GM15510 (cell line): ENCODE results near the gene DPP3.

Experiments
- POLR2A ChIP-seq: IDR thresholded peaks from 3 replicates; pipeline ENCODE4 v1.6.1; 2011; ENCODE audit warnings: borderline replicate concordance; ENCODE audit not compliant: insufficient read length; ENCODE audit errors: extremely low read depth

DPP3 gene

DNA sequence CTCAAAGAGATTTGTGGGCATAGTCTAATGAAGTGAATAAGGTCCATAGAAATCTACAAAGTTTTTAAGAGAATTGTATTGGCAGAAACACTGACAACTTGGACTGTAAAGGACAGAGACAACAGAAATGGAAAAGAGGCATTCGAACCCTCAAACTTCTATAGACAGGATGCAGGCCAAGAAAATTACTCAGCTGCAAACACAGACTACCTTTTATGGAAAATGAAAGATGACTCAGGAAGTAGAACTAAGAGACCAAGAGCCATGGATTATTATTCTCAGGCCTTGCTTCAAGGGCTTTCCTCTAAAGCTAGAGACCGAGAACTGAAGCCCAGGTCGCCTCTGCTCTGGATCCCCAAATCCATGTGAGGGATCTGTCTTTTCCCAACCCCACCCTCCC lies 17.3 kb upstream of the DPP3 start:
- TF ChIP-seq POLR2A, result no peak

DNA sequence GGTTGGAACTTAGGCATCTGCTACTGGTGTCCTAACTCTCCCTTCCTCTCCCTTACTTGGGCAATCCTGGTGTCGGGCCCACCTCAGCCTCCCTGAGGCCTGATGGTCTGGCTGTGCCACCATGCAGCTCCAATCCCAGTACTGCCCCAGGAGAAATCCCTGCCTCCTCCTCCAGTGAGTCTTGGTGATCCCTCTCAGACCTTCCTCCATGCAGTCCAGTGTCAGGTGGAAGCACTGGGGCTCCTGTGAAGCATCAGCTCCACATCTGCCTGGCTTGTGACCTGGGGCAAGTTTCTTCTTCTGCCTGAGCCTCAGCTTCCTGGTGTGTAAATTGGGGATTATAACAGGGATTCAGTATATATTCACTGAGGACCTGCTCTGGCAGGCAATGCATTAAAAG lies 15.3 kb upstream of the DPP3 start:
- TF ChIP-seq POLR2A, result no peak

DNA sequence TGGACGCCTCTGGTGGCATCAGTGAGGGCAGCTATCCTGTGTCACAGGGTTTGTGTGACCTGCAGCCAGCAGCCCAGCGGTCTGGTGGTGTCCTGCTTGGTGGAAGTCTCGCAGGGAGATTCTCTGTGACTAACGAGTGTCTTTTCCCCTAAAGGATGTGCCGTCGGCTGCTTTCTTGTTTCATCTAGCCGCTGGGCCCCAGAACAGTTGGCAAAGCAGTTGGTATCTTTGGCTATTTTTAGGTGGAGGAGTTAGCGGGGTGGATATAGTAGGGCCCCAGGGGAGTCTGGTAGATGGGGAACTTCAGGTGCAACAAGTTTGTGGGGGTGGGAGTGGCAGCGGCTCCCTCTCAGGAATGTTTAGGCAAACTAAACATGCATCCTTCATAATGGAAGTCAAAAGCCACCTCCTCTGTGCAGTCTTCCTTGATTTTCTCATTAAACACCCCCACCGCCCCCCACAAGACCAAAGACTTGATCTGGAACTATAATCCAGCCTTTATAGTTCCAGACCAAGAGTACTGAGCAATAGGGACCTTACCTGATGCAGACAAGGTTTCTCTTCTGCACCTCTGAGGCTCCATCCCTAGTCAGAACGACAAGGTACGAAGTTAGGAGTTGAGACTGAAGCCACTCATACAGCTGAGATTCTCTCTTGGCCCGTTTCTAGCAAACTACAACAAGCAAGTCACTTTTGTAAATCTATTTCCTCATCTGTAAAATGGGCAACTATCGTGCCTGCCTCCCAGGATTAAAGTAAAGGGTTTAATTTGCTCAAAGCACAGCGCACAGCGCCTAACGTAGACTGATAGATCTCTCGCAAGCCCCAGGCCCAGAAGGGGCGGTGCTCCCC lies 14.6 kb upstream of the DPP3 start:
- TF ChIP-seq POLR2A, result no peak

DNA sequence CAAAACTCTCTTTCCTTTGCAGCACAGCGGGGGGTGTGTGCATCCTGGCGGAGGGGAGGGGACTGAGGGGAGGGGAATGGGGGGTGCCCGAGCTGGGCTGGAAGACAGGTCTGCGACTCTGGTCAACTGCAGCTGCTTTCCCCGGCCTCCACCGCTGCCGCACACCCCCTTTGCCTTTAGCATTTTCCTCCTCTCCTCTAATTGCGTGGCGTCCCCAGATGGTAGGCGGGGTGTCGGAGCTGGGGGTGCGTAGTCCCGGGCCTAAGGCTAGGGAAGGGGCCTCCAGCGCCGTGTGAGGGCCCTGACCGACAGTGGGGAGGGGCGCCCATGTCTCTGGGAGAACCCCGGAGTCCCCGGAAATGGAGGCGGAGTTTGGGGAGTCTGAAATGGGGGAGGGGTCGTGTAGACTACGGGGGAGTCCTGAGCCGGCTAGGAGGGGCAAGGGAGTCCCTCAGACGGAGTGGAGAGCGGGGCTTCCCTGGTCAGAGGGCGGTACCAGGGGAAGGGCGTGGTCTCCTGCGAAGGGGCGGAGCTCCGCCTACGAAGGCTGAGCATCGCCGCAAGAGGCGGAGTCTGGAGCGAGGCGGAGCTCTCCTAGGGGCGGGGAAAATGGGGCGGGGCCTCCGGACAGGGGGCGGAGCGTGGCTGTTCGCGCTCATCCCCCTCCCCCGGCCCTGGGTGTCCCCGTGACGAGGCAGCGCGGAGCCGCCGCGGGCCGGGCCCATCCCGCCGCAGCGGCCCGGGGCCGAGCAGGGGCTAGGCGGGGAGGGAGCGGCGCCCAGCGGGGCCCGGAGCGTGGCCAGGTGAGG lies 13.8 kb upstream of the DPP3 start, which contains the start of gene PELI3:
Gene PELI3 (plus strand): TSS at position 681 of the 809 bp plus-strand sequence. CDS start 1,224 bp downstream, outside the sequence.
- peak; percentile 34 for TF ChIP-seq POLR2A

DNA sequence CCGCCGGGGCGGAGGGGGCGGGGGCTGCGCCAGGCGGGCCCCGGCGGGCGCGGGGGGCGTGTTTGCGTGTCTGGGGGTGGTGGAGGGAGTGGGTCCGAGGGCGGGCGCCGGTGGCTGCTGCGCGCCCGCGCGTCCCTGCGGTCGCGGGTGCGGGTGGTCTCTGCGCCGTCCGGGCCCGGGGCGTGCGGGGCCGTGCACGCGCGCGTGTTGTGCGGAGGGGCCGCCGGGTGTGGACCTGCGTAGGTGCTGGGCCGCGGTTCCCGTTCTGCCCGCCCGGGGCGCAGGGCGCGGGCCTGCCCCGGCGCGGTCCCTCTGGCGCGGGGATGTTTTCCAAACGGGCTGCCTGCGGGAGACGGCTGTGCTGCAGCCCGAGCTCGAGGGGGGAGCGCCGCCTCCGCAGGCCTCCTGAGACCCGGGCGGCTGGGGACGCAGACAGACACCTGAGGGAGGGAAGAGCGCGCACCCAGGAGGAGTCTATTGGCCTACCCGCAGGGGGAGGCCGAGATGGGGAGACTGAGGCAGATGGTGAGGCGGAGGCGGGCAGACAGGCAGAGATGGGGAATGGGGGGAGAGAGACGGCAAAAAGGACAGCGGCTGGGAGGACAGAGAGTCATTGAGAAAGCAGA lies 13.1 kb upstream of the DPP3 start:
- no peak for TF ChIP-seq POLR2A

DNA sequence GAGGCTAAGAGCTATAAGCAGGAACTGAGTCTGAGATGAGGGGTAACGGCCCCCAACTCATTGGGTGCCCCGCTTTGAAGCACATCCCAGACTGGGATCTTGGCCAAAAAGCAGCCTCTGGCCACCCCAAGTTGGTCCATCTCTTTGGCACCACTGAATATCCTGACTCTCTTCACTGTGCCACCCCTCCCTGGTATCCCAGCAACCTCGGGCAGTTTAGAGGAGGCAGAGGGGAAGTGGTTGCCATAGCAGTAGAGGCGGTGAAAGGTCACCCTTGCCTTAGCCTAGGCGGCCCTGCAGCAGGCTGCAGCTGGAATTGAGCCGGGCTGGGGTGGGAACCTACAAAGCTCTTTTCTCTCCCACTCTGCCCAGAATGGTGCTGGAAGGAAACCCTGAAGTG lies 12.5 kb upstream of the DPP3 start:
- no peak for TF ChIP-seq POLR2A

DNA sequence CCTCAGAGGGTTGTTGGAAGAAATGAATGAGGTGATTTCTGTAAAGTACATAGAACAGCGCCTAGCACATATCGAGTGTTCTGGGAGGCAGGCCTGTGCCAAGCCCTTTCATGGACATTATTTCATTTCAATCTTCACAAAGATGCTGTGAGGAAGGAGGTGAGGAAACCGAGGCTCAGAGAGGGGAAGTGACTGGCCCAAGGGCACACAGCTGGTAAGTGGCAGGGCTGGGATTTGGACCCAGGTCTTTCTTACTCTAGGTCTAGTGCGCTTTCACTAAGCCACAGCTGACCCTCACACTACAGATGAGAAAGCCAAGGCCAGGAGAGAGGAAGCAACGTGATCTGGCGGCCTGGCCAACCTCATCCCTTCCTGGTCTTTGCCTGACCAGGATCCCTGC lies 11.5 kb upstream of the DPP3 start:
- TF ChIP-seq POLR2A, result no peak

DNA sequence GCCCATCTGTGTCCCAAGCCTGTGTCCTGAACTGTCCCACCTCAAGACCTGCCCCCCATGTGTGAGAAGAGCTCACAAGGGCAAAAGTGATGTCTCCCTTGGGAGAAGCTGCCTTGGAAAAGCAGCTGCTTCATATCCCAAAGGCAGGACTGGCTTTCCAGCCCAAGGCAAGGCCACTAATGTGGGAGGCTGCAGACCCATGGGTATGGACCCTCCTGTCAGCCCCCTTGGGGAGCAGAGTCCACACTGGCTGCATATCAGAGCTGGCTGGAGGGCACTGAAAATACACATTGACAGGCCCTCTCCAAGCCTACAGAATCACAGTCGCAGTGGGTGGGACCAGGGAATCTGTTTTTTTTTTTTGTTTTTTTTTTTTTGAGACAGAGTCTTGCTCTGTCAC lies 10.8 kb upstream of the DPP3 start:
- TF ChIP-seq POLR2A, result no peak

- TF ChIP-seq POLR2A, result no peak
Measured at GRCh38 chr11:66470015-66470414, 10.2 kb upstream of the DPP3 start.

DNA sequence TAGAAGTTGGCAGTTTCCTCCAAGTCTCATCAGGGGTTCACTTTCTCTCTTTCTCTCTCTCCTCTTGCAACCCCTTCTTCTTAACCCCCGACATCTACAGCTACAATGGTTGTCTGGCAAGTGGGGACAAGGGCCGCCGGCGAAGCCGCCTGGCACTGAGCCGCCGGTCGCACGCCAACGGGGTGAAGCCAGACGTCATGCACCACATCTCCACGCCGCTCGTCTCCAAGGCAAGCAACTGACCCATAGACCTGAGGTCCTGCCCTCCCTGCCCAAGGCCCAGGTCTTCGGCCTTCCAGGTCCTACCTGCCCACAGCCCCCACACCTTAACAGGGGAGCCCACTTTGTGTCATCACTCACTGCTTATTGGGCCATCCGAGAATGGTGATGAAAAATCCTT lies 9.1 kb upstream of the DPP3 start:
- no peak for TF ChIP-seq POLR2A

GRCh38 chr11:66472054-66472453 lies 8.2 kb upstream of the DPP3 start:
- no peak for TF ChIP-seq POLR2A

GRCh38 chr11:66473167-66473566 lies 7.1 kb upstream of the DPP3 start:
- no peak for TF ChIP-seq POLR2A

DNA sequence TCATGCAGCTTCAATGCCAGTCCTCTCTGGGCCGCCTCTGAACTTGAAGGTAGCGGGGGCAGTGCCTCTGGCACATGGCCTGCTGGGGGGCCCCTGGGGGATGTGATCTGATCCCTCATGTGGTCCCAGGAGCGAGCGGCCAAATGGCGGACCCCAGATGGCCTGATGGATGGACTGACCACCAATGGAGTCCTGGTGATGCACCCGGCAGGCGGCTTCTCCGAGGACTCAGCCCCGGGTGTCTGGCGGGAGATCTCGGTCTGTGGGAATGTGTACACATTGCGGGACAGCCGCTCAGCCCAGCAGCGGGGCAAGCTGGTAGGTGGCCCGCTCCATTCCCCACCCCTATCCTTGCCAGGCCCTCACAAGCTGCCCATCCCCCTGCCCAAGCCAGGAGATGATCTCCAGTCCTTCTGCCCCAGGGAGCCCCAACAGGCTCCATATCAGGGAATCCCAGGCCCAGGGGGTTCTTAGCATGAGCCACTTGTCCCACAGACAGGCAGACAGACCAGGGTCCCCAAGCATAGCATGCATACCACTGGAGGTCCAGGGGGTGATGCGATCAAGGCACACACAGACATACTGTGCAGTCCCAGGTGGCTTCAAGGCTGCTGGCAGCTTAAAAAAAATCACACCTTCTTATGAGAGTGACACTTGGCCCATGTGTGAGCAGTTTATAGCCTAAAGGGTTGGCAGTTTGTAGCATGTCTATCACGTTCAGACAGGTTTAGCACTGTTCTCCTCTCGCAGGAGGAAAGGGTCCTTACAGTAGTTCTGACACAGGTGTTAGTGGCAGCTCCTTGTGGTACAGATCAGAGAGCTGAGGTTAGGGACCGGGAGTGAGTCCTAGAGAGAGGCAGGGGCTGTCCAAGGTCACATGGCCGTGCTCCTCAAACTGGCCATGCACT lies 6.4 kb upstream of the DPP3 start:
- no peak for TF ChIP-seq POLR2A
